ENCODE data around the gene ZNF143.

The ZNF143 gene

GRCh38 chr11:9460322-9461062 lies at the start of gene ZNF143:
ZNF143 (plus strand) TSS chr11:9461012; CDS start chr11:9471309, 10,297 bp downstream.
- no peaks in the 10 kb centered on the region for H3K9me3 ChIP-seq (replicated peaks; ENCODE audit: insufficient read depth, low read length)
- peaks cover 21% of the 10 kb centered on the region for H3F3A ChIP-seq (ENCODE audit: insufficient read depth, low read length)
- peaks cover 7% of the 10 kb centered on the region for H3K4me1 ChIP-seq (ENCODE audit: low read length)
- H3K9me2 ChIP-seq (replicated peaks; ENCODE audit: insufficient read depth, low read length), result no peaks in the 10 kb centered on the region
- 0 out of 2 replicates have a peak, but pooled peaks cover 3% of the 10 kb centered on the region for H3K36me3 ChIP-seq (replicated peaks; ENCODE audit: insufficient read depth, low read length)
- TF ChIP-seq EZH2 (optimal IDR thresholded peaks at IDR 0.05; ENCODE audit: low read depth, low read length) (no peak), CTCF (IDR thresholded peaks at IDR 0.05; ENCODE audit: low read length) (no peak), EZH2phosphoT487 (IDR thresholded peaks at IDR 0.05; ENCODE audit: low read length) (no peak)
- peak within 1 kb of the TSS; percentile 73 for H2AFZ ChIP-seq (ENCODE audit: low read length)
- H3K9ac ChIP-seq (ENCODE audit: low read length), result peak within 1 kb of the TSS; percentile 96
- peaks cover 51% of the 10 kb centered on the region for H3K79me2 ChIP-seq (ENCODE audit: low read length)
- peak within 1 kb of the TSS; percentile 97 for H3K27ac ChIP-seq (ENCODE audit: low read length)
- H4K20me1 ChIP-seq (ENCODE audit: insufficient read depth, low read length), result no peaks in the 10 kb centered on the region
- H3K4me3 ChIP-seq (ENCODE audit: low read length), result peak within 1 kb of the TSS; percentile 84
- no peaks in the 10 kb centered on the region for H3K27me3 ChIP-seq (replicated peaks; ENCODE audit: insufficient read depth, low read length)
- DNase-seq, result peak; percentile 100
- H3K4me2 ChIP-seq (ENCODE audit: low read depth, low read length), result peak within 1 kb of the TSS; percentile 79

- Histone ChIP-seq H3K27me3 (replicated peaks; ENCODE audit: insufficient read depth, low read length) (no peaks in the 10 kb centered on the region), H3K36me3 (replicated peaks; ENCODE audit: insufficient read depth, low read length) (peaks cover 46% of the 10 kb centered on the region), H3K9ac (ENCODE audit: low read length) (no peak overlapping the region), H3K4me1 (ENCODE audit: low read length) (no peaks in the 10 kb centered on the region), H3K79me2 (ENCODE audit: low read length) (peaks cover 6% of the 10 kb centered on the region; the same call in 1 of the 2 replicates), H3F3A (ENCODE audit: insufficient read depth, low read length) (0 out of 2 replicates have a peak, but pooled peaks cover 4% of the 10 kb centered on the region), H3K9me3 (replicated peaks; ENCODE audit: insufficient read depth, low read length) (no peaks in the 10 kb centered on the region), H3K4me2 (ENCODE audit: low read depth, low read length) (no peak overlapping the region), H3K27ac (ENCODE audit: low read length) (no peak overlapping the region), H4K20me1 (ENCODE audit: insufficient read depth, low read length) (no peaks in the 10 kb centered on the region), H2AFZ (ENCODE audit: low read length) (no peak overlapping the region), H3K9me2 (replicated peaks; ENCODE audit: insufficient read depth, low read length) (no peaks in the 10 kb centered on the region), H3K4me3 (ENCODE audit: low read length) (no peak overlapping the region)
- no peak for TF ChIP-seq EZH2 (optimal IDR thresholded peaks at IDR 0.05; ENCODE audit: low read depth, low read length)
- no peak for TF ChIP-seq CTCF (IDR thresholded peaks at IDR 0.05; ENCODE audit: low read length)
- no peak for TF ChIP-seq EZH2phosphoT487 (IDR thresholded peaks at IDR 0.05; ENCODE audit: low read length)
- no peak for DNase-seq
Measured at GRCh38 chr11:9428706-9429105, 32.1 kb upstream of the ZNF143 start.

- Histone ChIP-seq H3K27ac (ENCODE audit: low read length) (no peak overlapping the region), H3K4me3 (ENCODE audit: low read length) (no peak overlapping the region), H3K79me2 (ENCODE audit: low read length) (peaks cover 17% of the 10 kb centered on the region; the same call in 1 of the 2 replicates), H3K27me3 (replicated peaks; ENCODE audit: insufficient read depth, low read length) (no peaks in the 10 kb centered on the region), H4K20me1 (ENCODE audit: insufficient read depth, low read length) (no peaks in the 10 kb centered on the region), H3K4me1 (ENCODE audit: low read length) (no peaks in the 10 kb centered on the region), H3K36me3 (replicated peaks; ENCODE audit: insufficient read depth, low read length) (peaks cover 33% of the 10 kb centered on the region), H3K4me2 (ENCODE audit: low read depth, low read length) (no peak overlapping the region), H3K9ac (ENCODE audit: low read length) (no peak overlapping the region), H3K9me3 (replicated peaks; ENCODE audit: insufficient read depth, low read length) (no peaks in the 10 kb centered on the region), H3F3A (ENCODE audit: insufficient read depth, low read length) (no peaks in the 10 kb centered on the region), H2AFZ (ENCODE audit: low read length) (no peak overlapping the region), H3K9me2 (replicated peaks; ENCODE audit: insufficient read depth, low read length) (no peaks in the 10 kb centered on the region)
- TF ChIP-seq CTCF (IDR thresholded peaks at IDR 0.05; ENCODE audit: low read length) (no peak), EZH2 (optimal IDR thresholded peaks at IDR 0.05; ENCODE audit: low read depth, low read length) (no peak), EZH2phosphoT487 (IDR thresholded peaks at IDR 0.05; ENCODE audit: low read length) (no peak)
- no peak for DNase-seq
Measured at GRCh38 chr11:9438611-9439010, 22.2 kb upstream of the ZNF143 start.
